Amygdala (tissue), 56 donors: ENCODE data around the gene MAGEB17.
"Not testable (repeated sequence)": the region's sequence is repeated elsewhere in the genome, so short reads cannot be mapped to it uniquely, and the experiment has no call there.

ENCODE experiments used
- DNase-seq, 56 donors: peaks; one replicate each; lab custom pipeline; 2025; lab: John Stamatoyannopoulos, UW

The MAGEB17 gene, protein sequence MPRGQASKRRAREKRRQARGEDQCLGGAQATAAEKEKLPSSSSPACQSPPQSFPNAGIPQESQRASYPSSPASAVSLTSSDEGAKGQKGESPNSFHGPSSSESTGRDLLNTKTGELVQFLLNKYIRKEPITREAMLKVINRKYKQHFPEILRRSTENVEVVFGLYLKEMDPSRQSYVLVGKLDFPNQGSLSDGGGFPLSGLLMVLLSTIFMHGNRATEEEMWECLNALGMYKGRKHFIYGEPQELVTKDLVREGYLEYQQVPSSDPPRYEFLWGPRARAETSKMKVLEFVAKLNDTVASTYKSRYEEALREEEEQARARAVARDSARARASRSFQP

DNA sequence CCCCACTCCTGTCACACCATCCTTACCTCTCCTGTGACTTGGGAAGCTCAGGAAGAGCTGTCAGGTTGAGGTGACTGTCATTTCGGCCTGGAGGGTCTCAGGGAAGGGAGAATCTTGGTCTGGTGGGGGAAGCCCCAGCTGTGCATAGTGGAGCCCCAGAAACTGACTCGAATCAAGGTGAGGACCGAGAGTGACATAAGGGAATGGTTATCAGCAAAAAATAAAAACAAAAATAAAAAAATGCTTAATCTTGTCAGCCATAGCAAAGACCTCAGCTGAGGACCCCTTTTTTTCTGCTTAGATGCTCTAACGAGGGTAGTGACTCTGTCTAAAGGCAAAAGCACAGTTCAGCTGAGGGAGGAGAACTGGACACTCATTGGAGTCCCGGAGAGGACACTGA lies at the start of gene MAGEB17:
MAGEB17 (plus strand) TSS at position 301 of the 400 bp plus-strand sequence. CDS start 2,902 bp downstream, outside the sequence.
- no peak for DNase-seq

DNA sequence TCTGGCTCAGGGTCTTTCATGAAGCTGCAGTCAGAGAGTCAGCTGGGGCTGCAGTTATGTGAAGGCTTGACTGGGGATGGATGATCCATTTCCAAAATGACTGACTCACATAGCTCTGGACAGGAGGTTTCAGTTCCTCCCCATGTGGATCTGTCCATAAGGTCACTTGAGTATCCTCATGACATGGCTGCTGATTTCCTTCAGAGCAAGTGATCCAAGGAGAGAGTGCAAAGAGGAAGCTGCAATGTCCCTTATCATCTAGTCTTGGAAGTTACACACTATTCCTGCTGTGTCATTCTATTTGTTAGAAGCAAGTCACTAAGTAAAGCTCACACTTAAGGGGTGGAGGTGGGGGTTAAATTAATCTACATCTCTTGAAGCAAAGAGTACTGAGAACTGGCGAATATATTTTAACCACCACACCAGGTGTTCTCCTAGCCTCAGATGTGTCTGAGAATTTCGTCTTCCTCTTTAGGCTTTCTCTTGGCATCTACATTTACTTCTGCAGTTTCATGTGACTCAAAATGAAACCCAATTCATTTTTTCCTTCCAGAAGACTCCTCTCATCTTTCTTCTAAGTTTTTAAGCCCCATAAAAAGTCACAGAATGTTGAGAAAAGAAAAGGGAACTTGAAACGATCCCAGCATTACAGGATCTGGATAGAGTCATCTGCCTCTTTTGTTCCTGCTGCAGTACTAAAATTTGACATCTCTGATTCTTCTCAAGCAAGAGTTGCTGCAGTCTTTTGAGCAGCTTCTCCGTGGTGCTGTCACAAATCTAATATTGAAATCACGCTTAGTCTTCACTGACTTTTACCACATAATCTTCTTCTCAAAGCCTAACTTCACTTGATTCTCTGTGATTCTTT lies 47.7 kb upstream of the MAGEB17 start:
- DNase-seq, result no peak

DNA sequence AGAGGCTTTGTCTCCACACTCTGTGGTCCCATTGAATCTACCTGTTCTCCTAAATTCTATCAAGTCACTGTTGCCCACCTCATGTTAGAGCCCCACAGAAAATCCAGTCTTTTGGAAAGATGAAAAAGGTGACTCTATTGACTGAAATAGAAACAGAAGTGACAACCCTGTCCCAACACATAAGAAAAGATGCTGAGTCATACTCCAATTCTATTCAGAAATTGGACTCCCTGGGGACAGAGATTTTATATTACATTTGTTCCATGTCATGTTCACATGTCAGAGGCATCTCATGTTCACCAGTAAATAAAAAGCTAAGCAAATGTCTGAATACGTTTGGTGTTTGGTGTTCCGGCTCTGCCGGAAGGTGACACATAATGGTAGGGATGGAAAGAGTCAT lies 46.9 kb upstream of the MAGEB17 start:
- no peak for DNase-seq

DNA sequence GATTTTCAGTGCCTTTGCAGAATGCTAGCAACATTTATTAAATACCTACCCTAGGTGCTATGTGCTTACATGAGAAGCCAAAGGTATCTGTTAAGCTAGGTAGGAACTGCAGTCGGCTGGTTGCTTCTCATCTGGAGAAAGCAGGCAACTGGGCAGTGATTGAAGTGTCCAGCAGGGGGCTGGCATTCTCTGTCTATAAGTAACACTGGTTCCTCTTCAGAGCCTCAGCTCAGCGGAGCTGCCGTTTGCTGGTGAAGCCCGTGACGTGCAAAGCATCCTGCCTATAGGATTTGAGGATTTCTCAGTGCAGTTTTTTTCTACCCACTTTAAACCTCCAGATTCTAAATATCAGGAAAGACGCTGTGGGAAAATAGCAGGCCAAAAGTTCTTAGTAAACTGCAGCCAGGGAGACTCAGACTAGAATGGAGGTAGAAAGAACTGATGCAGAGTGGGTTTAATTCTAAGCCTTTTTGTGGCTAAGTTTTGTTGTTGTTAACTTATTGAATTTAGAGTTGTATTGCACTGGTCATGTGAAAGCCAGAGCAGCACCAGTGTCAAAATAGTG lies 44.0 kb upstream of the MAGEB17 start, which contains the start of gene GRPR:
GRPR (plus strand) TSS at position 344 of the 565 bp plus-strand sequence. CDS start 389 bp downstream, outside the sequence.
- DNase-seq, result peak in 50 of 56 donors; percentile 0 to 75 (median 29)

DNA sequence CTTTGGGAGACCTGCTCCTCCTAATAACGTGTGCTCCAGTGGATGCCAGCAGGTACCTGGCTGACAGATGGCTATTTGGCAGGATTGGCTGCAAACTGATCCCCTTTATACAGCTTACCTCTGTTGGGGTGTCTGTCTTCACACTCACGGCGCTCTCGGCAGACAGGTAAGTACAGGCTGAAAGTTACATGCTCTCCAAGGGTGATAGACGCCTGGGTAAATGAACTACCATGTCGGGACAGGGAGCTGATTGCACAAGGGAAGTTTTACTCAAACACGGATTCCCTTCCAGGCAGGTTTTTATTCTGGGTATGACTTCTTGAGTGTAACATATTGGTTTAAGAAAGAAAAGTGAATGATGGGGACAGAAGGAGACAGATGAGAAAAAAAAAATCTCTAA lies 43.1 kb upstream of the MAGEB17 start:
- DNase-seq, result no peak

DNA sequence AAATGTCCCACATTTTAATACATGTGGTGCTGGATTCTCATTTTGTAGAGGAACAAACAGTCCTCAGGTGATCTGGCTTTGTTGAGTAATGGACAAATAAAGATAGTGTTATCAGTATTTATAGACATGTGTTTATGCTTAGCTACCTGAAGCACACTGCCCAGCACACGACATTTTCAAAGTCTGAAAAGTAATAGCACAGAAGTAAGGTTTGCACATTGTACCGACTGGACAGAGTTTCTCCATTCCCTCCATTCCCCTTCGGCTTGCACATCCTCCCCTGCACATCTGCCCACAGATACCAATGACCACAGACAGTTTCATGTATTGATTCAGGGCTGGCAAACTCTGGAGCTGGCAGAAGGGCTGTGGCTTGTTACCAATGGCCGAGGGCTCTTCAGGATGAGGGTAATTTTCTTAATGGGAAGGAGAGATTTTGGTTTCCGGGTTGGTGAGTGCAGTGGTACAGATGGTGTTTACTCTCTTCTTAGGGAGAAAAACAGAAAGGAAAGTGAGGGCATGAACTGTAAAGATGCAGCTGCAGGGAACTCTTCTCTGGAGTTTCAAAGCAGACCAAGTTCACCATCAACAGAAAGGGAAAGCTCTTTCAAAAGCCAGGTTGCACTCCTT lies 41.6 kb upstream of the MAGEB17 start:
- DNase-seq, result no peak

DNA sequence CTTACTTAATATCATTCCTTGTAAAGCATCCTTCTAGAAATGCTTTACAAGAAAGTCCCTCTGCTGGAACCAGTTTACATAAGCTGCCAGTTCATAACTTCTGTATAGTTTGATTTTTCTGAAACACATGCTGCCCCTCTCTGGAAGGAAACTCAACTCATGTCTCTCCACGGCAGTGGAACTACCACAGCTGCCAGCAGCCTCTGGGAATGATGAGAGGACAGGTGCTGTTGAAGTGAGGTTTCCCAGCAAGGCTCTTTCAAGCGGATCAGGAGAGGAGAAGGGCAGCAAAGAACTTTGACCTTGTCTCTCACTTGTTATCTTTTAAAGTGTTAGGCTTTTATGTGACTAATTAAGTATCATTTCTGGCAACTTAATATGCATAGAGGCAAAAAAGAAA lies 36.6 kb upstream of the MAGEB17 start:
- DNase-seq, result no peak

DNA sequence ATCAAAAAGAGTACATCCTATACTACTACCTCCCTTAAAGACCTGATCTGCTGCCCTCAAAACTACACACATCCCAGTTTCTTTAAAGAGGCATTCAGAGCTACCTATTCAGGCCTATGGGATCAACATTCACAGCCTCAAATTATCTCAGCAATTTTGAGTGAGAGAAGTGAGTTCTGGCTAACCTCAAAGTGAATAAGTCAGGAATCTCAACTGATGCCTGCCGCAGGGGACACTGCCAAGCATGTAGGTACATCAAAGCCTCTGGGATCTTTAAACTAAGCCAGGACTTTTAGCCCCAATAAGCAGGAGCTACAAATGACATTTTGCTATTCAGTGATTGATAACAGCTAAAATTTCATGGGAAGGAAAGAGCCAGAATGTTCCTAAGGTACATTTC lies 32.3 kb upstream of the MAGEB17 start:
- DNase-seq, result no peak

DNA sequence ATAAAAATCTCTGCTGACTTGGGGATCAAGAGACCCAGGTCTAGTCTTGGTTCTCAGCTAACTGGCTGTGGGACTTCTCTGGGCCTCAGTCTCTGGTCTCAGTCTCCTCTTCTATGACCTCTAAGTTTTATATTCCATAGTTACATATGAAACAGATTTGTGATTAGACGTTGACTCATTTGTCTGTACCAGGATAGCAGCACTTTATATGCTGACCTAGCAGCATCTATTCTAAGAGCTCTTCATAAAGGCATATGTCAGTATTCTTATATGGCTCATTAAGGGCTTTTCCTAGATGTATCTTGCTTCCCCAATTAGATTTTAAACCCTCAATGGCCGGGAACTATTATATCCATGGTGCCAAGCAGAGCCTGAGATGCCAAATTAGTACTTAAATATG lies 31.2 kb upstream of the MAGEB17 start:
- no peak for DNase-seq

DNA sequence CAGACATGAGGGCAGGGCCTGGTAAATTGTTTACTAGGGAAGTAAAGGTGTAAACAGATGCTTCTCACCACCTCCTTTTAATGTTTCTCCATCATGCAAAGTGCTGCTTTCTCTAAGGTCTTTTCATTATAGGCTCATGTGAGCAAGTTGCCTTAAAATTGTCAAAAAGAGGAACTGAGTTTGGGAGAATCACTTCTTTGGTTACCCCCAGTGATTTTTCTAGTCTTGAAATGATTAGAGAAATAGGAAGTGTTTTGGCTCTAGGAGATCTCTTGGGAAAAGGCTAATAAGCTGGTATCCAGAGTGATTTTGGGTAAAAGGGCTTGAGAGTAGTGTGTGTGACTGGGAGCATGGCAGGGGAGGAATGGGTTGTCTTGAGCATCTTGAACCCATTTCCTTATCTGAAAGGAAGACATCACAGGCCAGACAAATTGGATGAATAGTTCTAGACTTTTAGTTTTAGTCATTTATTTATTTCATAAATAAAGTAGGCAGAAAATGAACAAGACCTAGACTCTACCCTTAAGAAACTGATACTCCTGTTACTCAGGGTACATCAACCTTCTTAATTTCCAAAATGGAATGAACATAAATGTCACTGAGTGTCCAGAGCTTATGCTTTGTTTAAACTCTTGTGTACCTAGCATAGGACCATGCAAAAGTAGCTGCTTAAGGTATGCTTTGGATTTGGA lies 29.7 kb upstream of the MAGEB17 start:
- DNase-seq, result no peak

DNA sequence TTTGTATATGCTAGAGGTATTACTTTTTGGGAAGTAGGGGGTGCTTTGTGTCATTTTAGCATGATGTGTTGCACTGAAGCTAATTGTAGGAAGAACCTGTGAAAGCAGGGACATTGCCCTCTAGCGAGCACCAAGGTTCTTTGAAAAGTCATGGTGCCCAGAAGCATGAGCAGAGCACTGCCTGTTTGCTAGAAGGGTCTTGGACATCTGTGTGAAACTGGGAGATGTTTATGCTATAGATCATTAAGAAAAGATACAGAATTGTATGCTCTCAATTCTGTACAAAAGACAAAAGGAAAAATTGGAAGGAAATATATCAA lies 29.2 kb upstream of the MAGEB17 start:
- DNase-seq, result no peak

DNA sequence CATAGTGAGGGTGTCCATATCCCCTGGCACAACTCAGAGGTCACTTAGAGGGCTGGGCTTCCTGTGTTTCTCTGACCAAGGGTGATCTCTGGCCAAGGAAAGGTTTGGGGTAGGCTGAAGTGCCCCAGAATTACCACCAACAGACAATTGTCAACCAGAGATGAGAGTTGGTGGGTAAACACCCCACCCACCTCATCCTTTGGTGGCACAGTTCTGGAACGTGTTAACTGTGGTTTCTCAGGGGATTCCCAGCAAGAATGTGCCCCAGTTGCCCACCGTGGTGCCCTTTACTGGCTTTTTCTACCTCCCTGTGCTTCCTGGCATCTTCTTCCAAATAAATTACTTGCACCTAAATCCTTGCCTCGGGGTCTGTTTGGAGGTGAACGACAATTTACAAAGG lies 26.8 kb upstream of the MAGEB17 start:
- DNase-seq, result no peak

DNA sequence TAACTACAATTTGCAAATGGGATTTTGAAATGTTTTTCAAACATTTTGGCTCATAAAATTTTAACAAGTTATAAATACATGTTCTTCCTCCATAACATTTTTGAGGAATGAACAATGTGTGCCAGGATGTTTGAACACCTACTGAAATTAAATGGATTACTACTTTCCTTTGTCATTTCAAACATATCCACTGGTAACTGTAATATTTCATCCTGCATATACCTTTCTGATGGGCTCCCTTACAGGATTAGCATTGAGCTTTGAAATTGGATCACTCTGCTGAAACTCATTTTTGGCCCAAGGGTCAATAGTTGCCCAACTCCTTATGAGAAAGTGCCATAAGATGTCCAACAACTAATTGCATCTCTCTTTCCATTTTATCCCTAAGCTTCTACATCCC lies 26.3 kb upstream of the MAGEB17 start:
- no peak for DNase-seq

DNA sequence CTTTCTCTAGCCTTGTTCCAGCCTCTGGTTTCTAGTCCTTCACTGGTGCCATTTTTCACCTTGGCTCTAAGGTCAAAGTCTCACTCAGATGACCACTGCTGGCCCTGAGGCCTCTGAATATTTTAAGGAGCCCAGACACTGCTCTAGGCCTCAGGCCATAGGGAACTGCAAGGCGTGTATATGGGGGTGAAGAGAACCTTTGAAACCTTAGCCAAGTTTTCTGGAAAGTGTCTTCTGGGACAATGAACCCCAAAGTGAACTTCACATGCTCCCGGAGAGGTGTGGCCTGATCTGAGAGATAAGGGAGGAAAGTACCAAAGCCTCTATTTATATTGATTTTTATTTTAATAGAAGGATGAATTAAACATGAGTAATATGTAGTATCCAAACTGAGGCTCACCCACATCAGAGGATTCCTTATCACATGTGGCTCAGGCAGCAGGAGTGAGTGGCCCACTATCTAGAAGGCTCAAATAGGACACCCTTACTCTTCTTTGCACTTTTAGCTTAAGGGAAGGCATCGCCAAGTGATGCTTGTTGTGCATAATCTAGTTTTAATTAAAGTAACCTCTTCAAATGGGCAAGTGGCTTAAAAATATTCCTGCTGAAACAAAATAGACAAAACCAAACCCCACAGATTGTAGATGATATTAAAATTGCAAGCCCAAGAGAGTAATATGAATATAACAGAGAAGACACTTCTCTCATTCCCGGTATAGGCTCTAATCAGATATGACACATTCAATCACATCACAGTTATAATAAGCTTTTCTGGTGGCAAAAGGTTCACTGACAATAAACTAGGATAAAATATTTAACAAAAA lies 25.6 kb upstream of the MAGEB17 start:
- DNase-seq, result no peak

DNA sequence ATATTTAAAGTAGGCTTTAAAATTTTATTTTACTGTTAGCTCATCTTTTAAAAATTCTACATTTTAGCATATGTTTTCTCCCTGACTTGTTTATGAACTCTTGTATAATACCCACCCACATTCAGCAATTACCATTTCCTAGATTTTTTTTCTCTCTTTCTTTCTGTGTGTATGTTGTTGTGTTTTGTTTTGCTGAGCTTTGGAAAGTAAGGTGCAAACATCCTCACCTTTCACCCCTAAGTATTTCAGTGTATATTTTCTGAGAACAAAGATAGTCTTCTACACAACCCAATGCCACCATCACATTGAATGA lies 25.1 kb upstream of the MAGEB17 start:
- DNase-seq, result no peak

DNA sequence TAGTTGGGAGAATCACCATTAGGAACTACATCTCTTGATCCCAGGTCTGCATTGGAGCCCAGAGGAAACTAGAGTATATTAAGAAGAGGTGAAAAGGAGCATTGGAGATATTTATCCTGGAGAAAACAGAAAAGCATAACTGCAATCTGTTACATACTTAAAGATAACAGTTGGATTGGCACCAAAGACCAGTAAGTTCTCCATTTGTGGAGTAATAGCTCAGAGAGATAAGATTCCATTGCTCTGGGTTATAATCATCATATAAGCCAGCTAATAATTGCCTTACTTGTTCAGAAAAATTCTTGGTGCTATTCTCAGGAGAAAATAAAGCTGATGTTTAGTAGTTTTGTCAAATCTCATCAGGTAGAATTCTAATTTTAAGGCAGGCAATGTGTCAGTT lies 23.3 kb upstream of the MAGEB17 start:
- DNase-seq, result no peak

DNA sequence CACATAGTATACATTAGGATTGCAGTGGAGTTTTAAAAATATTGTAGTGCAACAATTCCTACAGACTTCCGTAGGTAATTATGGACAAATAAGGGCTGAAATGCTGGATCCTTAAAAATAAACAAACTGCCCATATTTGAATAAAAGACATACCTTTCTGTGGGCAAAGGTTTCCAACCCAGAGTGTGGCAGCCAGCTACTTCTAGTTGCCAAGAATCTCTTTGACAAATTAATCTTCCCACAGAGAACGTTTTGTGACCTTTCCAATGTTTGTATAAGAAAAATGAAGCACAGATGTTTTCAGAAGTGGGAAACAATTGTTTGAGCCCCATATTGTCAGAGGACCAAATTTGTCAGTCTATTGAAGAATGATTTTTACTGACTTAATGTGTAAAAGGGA lies 22.9 kb upstream of the MAGEB17 start:
- DNase-seq, result no peak

DNA sequence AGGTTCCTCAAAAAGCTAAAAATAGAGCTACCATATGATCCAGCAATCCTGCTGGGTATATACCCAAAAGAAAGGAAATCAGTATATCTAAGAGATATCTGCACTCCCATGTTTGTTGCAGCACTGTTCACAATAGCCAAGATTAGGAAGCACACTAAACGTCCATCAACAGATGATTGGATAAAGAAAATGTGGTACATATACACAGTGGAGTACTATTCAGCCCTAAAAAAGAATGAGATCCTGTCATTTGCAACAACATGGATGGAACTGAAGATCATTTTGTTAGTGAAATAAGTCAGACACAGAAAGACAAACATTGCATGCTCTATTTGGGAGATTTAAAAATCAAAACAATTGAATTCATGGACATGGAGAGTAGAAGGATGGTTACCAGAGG lies 22.2 kb upstream of the MAGEB17 start:
- DNase-seq, result not testable (repeated sequence)

DNA sequence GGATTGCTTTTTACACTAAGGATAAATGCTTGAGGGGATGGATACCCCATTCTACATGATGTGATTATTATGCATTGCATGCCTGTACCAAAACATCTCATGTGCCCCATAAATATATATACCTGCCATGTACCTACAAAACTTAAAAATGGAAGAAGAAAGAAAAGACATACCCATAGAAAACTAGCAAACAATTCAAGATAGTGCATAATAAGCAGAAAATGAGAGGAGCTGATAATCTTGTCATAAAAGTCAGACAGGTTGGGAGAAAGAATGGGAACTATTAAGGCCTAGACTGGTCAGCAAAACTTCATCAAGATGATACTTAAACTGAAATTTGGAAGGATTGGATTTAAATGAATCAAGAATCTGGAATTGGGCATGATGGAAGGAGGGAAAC lies 21.6 kb upstream of the MAGEB17 start:
- no peak for DNase-seq

DNA sequence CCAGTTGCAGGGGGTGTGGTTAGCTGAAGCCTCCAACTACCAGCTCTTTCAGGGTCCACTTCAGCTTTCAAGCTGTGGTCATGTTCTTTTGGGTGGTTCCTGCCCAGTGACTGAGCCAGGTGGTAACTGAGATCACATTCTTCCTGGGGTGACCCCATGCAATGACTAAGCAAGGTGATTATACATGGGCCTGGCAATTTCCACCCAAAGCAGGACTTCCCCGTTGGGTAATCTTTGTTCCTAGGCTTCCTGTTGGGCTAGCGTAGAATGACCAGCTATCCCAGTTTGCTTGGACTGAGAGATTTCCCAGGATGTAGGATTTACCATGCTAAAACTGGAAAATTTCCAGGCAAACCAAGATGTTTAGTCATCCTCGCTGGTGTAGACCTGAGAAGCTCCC lies 18.4 kb upstream of the MAGEB17 start:
- no peak for DNase-seq
